HG02571 (cell line): ENCODE measurements around the gene ACTL9.

Source experiments
- ATAC-seq: cut with Tn5 transposase; IDR thresholded peaks from one replicate; pipeline ENCODE4 v1.9.1; 2021; ENCODE audit warnings: mild to moderate bottlenecking, moderate library complexity; ENCODE audit not compliant: unreplicated experiment

The ACTL9 gene

GRCh38 chr19:8686549-8686948 is 12.0 kb downstream of the ACTL9 start:
- ATAC-seq, result no peak

GRCh38 chr19:8684001-8684902 is 14.3 kb downstream of the ACTL9 start:
- no peak for ATAC-seq

DNA sequence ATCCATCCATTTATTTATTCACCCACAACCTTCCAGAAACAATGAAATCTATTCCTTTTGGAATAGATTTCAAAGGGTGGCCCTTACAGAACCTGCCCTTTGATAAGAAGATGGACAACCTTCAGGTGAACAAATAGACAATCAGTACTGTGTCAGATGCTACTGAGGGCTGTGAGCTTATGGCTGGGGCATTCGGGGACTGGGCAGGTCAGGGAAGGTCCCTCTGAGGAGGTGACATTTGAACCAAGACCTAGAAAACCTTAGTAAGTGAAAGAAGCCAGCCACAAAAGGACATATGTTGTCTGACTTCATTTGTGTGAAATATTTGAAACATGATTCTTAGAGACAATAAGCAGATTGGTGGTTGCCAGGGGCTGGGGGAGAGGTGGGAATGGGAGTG is 15.7 kb downstream of the ACTL9 start:
- ATAC-seq, result no peak

DNA sequence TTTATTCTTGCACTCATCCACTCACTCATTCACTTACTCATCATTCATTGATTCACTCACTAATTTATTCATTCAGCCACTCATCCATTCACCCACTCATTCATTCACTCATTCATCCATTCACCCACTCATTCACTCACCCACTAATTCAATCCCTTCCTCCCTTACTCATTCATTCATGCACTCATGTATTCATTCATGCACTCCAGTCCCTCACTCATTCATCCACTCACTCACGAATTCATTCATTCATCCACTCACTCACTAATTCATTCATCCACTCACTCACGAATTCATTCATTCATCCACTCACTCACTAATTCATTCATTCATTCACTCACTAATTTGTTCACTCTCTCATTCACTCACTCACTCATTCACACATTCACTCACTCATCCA is 16.1 kb downstream of the ACTL9 start:
- ATAC-seq, result no peak

GRCh38 chr19:8681345-8682029 is 17.1 kb downstream of the ACTL9 start:
- ATAC-seq, result no peak

DNA sequence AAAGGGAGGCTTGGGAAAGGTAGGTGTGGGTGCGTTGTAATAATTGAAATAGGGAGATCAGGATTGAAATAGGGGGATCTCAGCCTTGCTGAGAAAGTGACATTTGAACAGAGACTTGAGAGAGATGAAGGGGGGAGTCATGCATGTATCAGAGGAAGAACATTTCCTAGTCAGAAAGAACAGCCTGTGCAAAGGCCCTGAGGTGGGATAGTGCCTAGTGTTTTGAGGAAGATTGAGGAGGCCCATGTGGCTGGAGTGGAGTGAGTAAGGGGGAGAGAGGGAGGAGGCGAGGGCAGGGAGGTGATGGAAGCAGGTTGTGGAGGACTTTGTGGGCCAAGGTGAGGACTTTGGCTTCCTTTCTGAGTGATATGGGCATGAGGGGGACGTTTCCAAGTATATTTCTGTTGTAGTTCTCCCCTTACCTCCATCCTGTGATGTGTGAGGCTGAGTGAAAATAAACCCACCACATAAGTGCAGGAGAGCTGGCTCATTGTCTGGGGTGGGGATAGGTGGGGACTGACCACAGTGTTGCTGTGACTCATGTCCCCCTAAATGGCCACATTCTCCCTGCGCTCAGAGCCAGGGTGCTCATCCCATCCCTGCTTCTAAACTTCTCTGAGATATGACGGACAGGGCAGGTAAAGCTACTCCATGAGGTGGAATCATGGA is 17.8 kb downstream of the ACTL9 start:
- no peak for ATAC-seq

- ATAC-seq, result no peak
Observed at GRCh38 chr19:8678244-8678807, 20.3 kb downstream of the ACTL9 start.

DNA sequence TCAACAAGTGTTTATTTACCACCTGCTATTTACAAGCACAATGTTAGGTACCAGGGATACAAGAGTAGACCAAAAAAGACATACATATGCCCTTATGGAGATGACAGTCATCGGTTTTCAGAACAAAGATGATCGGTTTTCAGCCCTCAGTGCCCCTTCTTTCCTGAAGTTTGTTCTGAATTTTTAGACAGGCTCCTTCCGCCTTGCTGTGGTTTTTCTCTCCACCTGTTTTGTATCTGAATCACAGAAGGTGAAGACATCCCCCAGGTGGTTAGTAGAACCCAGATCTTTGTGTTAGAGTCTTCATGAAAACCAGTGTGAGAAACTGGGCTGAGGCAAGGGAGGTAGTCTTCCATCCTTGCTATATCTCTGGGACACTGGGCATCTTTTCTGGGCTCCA is 23.5 kb downstream of the ACTL9 start:
- ATAC-seq, result no peak

DNA sequence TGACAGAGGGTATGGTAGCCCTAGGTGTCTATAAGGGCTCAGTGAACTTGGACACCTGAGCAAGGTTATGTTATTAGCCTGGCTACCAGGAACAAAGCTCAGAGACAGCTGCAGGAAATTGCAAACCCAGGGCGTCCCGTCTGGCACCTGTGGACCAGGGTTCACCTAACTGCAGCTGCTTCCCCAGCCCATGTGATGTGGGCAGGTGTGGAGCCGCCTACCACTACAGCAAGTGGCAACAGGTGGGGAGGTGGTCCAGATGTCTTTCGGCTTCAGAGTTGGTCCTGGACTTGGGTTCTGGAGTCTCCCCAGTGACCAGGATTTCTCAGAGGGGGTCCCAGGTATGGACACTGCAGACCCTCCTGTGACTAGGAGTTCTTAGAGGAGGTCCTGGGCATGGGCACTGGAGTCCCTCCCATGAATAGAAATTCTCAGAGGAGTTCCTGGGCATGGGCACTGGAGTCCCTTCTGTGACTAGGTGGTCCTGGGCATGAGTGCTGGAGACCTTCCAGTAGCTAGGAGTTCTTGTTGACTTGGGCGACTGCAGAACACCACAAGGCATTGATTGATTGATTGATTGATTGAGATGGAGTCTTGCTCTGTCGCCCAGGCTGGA is 25.2 kb downstream of the ACTL9 start:
- no peak for ATAC-seq

DNA sequence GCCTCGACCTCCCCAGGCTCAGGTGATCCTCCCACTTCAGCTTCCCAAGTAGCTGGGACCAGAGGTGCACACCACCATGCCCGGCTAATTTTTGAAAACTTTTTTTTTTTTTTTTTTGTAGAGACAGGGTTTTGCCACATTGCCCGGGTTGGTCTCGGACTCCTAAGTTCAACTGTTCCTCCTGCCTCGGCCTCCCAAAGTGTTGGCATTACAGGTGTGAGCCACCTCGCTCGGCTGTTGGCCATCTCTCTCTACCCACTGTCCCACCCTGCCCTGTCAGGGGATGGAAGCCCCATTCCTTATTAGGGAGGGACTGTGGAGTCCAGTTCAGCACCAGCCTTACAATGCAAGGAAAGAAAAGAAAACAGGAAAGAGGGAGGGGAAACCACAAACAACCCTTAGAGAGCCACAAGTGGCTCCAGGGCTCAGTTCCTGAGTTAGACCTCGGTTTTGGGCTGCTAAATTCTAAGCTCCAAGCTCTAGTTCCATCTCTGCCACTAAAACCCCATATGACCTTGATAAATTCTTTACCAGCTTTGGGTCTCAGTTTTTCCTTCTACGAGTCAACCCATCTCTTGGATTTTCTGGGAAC is 31.7 kb downstream of the ACTL9 start:
- ATAC-seq, result no peak

DNA sequence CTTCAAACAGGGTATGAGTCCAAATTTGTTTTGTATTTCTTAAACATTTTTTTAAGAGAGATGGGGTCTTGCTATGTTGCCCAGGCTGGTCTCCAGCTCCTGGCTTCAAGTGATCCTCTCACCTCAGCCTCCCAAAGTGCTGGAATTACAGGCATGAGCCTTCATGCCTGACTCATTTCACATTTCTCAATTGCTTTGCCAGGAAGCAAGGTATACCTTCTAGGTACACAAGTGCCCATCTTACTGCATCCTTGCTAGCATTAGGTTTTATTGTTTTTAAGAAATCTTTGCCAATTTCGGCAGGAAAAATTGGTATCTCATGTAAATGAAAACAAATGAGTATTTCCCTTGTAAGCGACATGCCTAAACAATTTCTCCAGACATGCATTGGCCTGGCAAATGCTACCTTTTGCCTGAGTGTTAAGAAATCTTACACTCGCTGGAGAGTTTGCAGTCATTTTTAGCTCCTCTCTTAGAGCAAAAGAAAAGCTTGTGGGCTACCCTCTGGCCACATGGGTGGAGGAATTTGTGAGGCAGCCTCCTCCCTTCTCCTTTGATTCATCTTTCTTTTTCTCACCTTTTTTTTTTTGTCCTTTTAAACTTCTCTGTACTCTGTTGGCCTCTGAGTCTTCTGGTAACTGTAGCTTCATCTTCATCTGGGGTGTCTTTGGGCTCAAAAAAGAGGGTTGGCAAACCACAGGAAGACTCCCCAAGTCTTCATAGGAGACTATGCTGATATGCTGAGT is 33.0 kb downstream of the ACTL9 start:
- no peak for ATAC-seq

DNA sequence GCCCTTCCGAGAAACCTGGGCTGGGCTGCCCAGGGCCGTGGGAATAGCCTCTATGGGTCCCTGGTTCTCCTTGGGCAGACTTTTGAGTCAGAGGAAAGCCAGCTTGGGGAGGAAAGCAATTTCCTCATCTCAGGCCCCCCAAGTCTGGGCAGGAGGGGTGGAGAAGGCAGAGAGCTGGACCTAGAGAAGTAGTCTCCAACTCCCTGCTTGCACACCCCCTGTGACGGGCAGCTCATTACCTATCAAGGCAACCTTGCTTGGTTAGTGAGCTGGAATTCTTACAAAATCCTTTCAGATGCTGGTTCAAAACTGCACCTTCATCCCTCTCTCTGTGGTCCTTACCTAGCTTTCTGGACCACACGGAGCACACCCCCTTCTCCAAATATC is 33.9 kb downstream of the ACTL9 start:
- ATAC-seq, result no peak

GRCh38 chr19:8663920-8664670 is 34.5 kb downstream of the ACTL9 start:
- no peak for ATAC-seq

- ATAC-seq, result no peak
Observed at GRCh38 chr19:8662263-8662662, 36.3 kb downstream of the ACTL9 start.

- ATAC-seq, result no peak
Observed at GRCh38 chr19:8659905-8660304, 38.7 kb downstream of the ACTL9 start.

DNA sequence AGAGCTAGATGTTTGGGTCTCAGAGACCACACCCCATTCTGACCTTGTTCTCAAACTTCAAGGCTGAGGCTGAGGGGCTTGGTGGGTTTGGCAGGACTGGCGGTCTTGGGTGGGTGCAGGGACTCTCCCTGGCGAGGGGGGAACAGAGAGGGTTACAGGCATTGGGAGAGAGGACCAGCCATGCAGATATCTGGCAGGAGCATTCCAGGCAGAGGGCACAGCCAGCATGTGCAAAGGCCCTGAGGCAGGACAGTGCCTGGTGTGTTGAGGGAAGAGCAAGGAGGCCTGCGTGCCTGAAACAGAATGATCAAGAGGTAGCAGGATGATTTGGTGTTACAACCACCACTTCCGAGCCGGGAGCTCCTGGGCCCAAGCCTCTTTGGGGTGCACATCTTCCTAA is 40.7 kb downstream of the ACTL9 start:
- ATAC-seq, result no peak

GRCh38 chr19:8655340-8655709 is 43.3 kb downstream of the ACTL9 start:
- no peak for ATAC-seq

DNA sequence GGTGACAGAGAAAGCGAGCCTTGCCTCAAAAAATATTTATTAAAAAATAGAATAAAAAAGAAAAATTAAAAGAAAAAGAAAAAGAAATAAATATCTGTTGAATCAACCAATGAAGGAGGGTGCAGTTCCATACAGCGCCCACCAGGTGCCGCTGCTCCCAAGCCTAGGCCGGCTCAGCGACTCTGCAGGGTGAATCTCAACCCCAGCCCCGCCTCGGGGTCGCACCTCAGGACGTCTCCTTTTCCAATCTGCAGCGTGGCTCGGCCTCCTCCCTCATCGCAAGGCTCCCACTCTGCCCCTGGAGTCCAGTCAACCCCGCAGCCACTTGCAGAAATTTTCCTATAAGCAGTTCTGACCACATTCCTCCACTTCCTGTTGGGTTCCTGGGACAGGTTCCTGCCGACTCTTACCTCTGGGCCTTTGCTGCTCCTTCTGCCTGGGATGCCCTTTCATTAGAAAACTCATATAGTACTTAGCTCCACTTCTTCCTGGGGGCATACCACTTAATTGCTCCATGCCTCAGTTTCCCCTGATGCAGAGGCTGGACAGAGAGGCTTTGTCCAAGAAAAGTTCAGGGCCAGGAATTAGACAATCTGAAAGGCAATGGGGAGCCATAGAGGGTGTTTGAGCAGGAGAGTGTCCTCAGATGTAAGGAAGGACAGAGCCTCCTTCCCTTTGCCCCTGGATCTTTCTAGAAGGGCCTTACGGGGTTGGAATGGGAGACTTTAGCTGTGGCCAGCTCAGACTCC is 43.8 kb downstream of the ACTL9 start:
- no peak for ATAC-seq

- no peak for ATAC-seq
Observed at GRCh38 chr19:8648240-8648639, 50.4 kb downstream of the ACTL9 start.
